Transverse colon (tissue), 4 donors: ENCODE results near the gene PARM1.

ENCODE experiments used
- POLR2A ChIP-seq: fragments of 450-650 bp; IDR thresholded peaks from one replicate; pipeline ENCODE4 v1.6.1; 2016; ENCODE audit warnings: antibody characterized with exemption, mild to moderate bottlenecking, moderate library complexity
- POLR2AphosphoS5 ChIP-seq, 3 donors: sonication (generic); formaldehyde crosslinking; IDR thresholded peaks; one replicate each; pipeline ENCODE4 v1.6.1; 2016; ENCODE audit warnings: antibody characterized with exemption in 3 of 3
- TF ChIP-seq, protein P1 (sequence below), 5 experiments: fragments of 200-600 bp in 3 of 5; fragments of 450-650 bp in 2 of 5; sonication (generic) in 3 of 5; IDR thresholded peaks; 1 replicate in 2 of 5; 2 replicates in 3 of 5; pipeline ENCODE4 v1.5.1; 2016 to 2017; ENCODE audit warnings: antibody characterized with exemption in 5 of 5, inconsistent platforms in 3 of 5, mild to moderate bottlenecking in 2 of 5, moderate library complexity in 1 of 5

GRCh38 chr4:75048208-75048879, 115.4 kb downstream of the PARM1 start:
- TF ChIP-seq, protein P1, sequence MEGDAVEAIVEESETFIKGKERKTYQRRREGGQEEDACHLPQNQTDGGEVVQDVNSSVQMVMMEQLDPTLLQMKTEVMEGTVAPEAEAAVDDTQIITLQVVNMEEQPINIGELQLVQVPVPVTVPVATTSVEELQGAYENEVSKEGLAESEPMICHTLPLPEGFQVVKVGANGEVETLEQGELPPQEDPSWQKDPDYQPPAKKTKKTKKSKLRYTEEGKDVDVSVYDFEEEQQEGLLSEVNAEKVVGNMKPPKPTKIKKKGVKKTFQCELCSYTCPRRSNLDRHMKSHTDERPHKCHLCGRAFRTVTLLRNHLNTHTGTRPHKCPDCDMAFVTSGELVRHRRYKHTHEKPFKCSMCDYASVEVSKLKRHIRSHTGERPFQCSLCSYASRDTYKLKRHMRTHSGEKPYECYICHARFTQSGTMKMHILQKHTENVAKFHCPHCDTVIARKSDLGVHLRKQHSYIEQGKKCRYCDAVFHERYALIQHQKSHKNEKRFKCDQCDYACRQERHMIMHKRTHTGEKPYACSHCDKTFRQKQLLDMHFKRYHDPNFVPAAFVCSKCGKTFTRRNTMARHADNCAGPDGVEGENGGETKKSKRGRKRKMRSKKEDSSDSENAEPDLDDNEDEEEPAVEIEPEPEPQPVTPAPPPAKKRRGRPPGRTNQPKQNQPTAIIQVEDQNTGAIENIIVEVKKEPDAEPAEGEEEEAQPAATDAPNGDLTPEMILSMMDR (IDR thresholded peaks at IDR 0.05): no peak
- TF ChIP-seq POLR2A (no peak), POLR2AphosphoS5 (IDR thresholded peaks at IDR 0.05) (no peak)
